Stimulated activated CD8-positive, alpha-beta memory T cell treated with anti-CD3 and anti-CD28 coated beads, Interleukin-12 subunit alpha, Interleukin-12 subunit beta, amount 100 ng/mL, for 24 hours (primary cell): ENCODE results near the gene ZNF76.

ENCODE experiments used
- DNase-seq: peaks from one replicate; pipeline ENCODE4 v3.0.0-alpha.2; 2020; ENCODE audit errors: extremely low read depth

Gene ZNF76

DNA sequence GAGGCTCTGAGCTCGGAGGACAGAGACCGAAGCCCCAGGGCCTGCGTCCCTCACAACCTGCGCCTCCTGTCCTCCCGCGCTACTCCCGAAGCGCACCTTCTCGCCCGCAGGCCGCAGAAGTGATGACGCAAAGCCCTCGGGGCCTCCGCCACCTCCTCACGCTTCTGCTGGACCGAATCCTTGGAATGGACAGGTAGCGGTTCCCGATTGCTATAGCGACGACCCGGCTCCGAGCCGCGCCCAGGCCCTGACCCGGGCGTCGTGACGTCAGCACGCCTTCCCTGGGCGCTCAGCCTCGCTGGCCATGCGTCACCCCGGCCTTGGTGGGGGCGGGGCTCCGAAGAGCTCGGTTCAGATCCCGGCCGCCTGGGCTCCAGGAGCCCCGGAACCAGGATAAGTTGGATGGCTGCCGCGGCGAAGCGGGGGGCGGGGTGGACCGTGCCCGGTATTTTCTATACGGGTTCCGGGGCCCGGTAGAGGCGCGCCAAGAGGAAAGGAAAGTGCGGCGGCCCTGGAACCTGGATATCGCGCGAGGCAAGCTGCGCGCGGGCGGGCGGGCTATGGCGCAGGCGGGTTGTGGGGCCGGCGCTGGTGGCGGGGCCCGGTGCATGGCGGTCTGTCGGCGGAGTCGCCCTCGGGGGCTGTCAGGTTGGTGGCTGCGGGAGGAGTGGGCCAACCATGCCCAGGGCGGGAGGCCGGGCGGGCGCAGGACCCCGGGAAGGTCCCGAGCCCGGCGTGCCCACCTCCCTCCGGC is at the start of gene ZNF76:
ZNF76 (plus strand) TSS at position 542 of the 754 bp plus-strand sequence. CDS start 21,417 bp downstream, outside the sequence.
- DNase-seq = peak; percentile 82

GRCh38 chr6:35213298-35213791 is 46.2 kb upstream of the ZNF76 start:
- no peak for DNase-seq

DNA sequence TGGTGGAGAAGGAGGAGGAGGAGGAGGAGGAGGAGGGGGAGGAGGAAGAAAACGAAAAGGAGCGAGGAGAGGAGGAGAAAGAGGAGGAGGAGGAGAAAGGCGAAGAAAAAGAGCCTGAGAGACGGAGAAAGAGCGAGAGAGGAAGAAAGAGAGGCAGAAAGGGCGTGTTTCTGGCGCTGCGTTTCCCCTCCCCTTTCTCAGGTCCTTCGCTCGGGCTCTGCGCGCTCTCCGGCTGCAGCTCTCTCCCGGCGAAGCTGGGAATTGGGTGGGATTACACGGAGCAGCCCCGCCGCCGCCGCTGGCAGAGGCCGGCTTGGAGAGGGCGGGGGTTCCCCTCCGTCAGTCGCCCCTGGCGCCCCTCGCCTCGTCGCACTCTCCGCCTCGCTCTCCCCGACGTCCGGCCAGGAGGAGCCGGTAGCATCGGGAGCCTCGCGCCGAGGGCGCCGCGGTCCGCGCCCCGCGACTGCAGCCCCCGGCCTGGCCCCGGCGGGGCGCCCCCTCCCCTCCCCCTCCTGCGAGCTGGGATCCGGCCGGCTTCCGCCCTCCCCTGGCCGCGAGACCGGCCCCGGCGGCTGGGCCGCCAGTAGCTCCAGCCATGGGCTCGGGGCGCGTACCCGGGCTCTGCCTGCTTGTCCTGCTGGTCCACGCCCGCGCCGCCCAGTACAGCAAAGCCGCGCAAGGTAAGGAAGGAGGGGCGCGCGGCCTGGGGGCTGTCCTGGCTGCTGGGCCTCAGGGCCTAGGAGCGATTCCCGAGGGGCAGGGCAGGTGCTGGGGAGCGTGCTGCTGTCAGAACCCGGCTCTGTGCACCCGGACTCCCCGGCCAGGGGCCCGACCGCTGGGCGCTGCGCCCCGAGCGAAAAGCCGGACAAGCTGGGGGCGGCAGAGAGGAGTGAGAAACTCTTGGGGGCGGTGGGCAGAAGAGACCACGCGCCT is 45.4 kb upstream of the ZNF76 start, which contains the start of gene SCUBE3:
SCUBE3 (plus strand) TSS at position 133 of the 933 bp plus-strand sequence; CDS start at position 596, 463 bp downstream.
- DNase-seq = no peak

- no peak for DNase-seq
Measured at GRCh38 chr6:35214869-35215664, 44.5 kb upstream of the ZNF76 start.

GRCh38 chr6:35215665-35216411 is 43.7 kb upstream of the ZNF76 start:
- DNase-seq = no peak

DNA sequence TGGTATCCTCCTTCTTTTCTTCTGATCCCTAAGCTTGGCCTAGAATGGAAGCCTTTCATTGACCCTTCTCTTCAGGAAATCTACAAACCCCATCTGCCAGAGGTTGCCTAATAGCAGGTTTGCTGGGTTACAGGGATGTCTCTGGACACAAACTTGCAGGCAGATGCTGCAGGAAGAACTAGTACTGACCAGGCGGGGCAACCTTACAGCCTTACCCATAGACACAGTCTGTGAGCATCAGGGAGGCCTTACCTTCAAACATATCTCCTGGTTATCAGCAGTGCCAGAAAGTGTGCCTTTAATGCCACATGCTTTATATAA is 43.2 kb upstream of the ZNF76 start:
- DNase-seq = no peak

- no peak for DNase-seq
Measured at GRCh38 chr6:35216851-35217811, 42.4 kb upstream of the ZNF76 start.

DNA sequence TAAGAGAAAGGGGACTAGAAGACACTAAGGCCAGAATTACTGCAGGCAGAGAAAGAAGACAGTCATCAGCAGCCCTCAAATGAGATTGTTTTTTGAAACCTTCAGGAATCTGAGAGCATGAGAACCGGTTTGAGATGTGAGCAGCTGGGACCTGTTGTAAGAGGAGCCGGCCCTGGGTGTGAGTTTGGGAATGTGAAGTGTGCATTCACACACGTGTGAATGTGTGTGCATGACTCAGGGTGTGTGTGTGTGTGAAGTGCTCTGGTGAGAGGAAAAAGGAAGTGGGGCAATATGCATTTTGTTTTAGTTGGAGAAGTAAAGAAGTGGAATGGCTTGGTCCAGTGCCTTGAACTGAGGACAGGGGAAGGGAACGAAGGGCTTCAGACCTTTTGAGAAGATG is 41.5 kb upstream of the ZNF76 start:
- no peak for DNase-seq

GRCh38 chr6:35218456-35218855 is 41.1 kb upstream of the ZNF76 start:
- DNase-seq = no peak

DNA sequence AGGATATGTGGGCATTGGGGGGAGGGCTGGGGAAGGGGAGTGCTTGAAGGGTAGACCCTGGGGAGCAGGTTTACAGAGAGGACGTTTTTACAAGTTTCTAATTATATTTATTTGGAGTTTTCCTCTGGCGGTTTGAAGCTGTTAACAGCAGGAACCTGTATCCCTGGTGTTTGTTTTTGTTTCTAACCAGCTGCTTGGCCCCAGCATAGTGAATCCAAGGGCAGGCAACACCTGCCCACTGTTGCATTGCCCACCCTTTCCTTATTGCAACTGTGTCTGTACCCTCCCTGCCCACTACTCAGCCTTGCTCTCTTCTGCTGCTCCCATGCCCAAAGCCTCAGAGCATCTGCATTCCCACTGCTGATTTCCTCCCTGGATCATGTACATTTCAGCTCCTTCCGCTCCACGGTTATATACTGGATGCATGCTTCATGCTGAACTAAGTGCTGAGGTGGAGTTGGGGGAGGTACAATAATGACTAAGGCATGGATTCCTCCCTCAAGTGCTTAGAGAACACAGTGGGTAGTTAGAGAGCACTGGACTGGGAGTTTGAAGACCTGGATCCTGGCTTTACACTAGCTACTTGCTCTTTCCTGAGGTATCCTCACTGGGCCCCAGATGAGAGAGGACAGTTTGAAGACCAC is 39.7 kb upstream of the ZNF76 start:
- DNase-seq = no peak

DNA sequence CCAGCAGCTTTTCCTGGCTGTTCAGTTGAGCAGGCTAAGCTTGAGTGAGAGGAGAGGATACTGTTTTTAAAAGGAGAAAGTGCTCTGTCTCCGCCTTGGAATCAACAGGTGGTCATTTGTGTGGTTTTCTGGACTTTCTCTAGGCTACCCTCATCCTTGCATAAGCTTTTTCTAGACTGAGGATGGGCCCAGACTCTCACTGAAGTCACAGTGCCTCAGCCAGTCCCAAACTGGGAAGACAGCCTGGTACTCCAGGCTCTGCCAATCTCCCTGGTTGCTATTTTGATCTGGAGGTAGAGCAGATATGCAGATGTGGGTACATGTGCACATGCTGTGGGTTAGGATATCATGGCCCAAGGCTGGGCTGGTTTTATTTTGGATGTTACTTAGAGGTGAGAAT is 38.8 kb upstream of the ZNF76 start:
- no peak for DNase-seq

DNA sequence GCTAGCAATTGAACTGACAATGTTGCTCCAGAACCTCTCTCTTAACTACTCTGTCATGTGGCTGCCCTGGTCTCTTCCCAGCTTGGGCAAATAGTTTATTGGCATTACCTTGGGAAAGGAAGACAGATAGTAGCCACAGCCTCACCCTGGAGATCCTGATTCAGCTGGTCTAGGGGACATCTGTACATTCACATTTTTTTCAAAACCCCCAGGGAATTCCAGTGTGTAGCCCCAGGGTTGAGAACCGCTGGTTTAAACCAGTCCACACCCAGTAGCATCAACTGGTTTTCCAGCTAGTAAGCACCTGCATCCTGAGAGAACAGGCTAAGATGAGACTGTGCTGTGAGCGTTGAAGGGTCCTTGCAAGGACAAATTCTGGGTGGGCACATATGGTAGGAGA is 36.1 kb upstream of the ZNF76 start:
- no peak for DNase-seq

DNA sequence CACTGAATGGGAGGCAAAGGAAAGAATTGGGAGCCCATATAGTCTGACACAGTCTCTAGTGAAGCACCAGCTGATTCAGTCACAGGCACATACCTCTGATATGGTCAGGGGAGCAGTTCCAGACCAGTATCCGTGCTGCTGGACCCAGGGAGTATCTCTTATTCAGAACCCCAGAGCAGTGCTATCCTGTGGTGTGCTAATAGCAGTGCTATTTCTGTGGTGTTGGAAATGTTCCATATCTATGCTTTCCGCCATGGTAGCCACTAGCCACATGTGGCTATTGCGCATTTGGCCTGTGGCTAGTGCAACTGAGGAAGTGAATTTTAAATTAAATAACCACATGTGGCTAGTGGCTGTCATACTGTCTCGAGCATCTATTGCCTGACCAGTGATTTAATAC is 34.8 kb upstream of the ZNF76 start:
- no peak for DNase-seq

DNA sequence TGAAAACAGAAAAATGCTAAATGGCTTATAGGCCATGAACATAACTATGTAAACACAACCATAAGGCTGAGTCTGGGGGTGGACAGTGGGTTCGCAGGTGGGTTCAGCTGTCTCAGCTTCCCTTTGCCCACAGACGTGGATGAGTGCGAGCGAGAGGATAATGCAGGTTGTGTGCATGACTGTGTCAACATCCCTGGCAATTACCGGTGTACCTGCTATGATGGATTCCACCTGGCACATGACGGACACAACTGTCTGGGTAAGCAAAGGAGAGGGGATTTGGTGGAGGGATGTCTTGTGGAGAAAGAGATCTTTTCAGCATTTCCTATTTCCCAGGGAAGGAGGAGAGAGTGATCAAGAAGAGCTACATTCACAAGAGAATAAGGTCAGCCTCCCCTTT is 31.1 kb upstream of the ZNF76 start:
- DNase-seq = no peak

DNA sequence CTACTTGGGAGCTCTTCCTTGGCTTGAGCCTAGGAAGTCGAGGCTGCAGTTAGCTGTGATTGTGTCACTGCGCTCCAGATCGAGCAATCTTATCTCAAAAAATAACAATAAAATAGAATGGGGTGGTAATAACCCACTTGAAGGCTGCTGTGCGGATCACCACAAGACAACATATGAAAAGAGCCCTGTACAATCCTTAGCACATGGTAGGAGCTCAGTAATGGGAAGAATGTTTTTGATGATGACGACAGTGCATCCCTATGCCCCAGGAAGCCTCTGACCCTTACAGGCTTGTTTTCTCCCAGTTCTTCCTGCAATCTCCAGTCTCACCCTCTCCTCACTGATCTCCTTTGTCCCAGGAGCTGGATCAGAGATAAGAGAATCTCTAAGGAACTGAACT is 30.2 kb upstream of the ZNF76 start:
- no peak for DNase-seq

DNA sequence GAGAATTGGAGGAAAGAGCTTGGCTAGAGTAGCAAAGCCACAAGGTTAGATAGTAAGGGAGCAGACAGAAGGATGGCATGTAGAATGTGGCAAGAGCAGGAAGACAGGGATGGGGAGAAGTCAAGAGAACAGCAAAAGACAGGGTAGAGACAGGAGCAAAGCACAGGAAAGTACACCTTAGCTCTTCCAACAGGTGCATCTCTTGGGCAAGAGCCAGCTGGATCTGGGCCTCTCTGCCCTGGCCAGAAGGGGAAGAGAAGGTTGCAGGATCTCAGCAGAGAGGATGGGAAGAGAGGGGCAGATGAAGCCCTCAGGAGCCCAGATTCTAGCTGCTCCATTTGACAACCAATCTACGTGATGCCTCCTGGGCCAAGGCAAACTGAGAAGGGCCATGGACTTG is 29.0 kb upstream of the ZNF76 start:
- no peak for DNase-seq

- DNase-seq = no peak
Measured at GRCh38 chr6:35230950-35231349, 28.6 kb upstream of the ZNF76 start.

DNA sequence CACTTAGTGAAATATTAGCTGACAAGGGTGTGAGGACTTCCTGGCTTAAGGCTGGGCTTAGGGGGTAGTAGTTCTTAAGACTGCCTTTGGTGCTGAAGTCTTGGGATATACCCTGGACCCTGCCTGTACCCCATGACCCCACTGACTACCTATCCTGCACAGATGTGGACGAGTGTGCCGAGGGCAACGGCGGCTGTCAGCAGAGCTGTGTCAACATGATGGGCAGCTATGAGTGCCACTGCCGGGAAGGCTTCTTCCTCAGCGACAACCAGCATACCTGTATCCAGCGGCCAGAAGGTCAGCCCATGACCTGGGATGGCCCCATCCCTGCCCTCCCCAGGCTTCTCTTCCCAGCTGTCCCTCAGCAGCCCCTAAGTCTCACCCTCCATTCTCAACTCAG is 28.0 kb upstream of the ZNF76 start:
- no peak for DNase-seq

DNA sequence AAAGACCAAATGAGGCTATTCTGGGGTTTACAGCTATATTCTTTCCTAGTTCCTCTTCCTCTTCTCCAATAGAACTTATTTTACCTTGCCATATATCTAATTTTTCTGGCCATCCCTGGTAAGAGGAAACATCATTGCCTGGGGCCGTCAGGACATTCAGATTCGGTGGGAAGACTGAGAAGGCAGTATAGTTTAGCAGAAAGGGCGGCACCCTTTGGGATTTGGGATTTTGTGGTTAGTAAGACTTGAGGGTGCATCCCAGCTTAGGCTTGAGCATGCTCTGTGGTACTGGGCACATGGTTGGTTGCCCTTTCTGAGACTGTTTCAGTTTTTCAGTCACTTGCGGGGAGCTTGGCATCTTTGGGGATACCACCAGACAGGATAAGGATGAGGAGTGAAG is 24.6 kb upstream of the ZNF76 start:
- DNase-seq = no peak

GRCh38 chr6:35236223-35236622 is 23.3 kb upstream of the ZNF76 start:
- DNase-seq = no peak
